Measurements from ENCODE around the gene PLEKHO1.
"Not testable (repeated sequence)": the region's sequence is repeated elsewhere in the genome, so short reads cannot be mapped to it uniquely, and the experiment has no call there.

Gene PLEKHO1

GRCh38 chr1:150141452-150141851 is 8.3 kb upstream of the PLEKHO1 start:
- Histone ChIP-seq H3K14ac (ENCODE audit: low read length in 2 of 2) (no peak overlapping the region), H3K4ac (ENCODE audit: low read depth in 1 of 2, low read length in 2 of 2) (no peak overlapping the region), H2AFZ (ENCODE audit: low read depth, low read length) (no peak overlapping the region), H2BK120ac (ENCODE audit: low read depth, low read length) (no peak overlapping the region), H2AK5ac (ENCODE audit: low read length, severe bottlenecking) (no peak overlapping the region), H2BK5ac (ENCODE audit: low read depth, low read length, poor library complexity, severe bottlenecking) (no peak overlapping the region), H4K91ac (ENCODE audit: low read length) (no peak overlapping the region), H3K9me3 (ENCODE audit: control insufficient read depth, low read length) (no peaks in the 10 kb centered on the region), H3K23ac (ENCODE audit: low read length in 2 of 2) (no peak overlapping the region), H2BK15ac (ENCODE audit: low read depth, poor library complexity, severe bottlenecking) (no peak overlapping the region), H3K9ac (ENCODE audit: low read length) (no peak overlapping the region), H2BK12ac (ENCODE audit: low read length in 2 of 2) (no peak overlapping the region), H3K4me3 (ENCODE audit: insufficient read depth in 1 of 2, low read depth in 1 of 2, low read length in 2 of 2) (no peak overlapping the region), H3K27ac (ENCODE audit: low read length, poor library complexity, severe bottlenecking) (no peak overlapping the region), H3K4me2 (ENCODE audit: low read length, poor library complexity, severe bottlenecking) (no peak overlapping the region), H3K36me3 (ENCODE audit: control insufficient read depth in 1 of 2, insufficient read depth in 2 of 2, low read depth in 1 of 2, low read length in 2 of 2) (peaks cover 5 to 15% of the 10 kb centered on the region in 2 experiments), H4K8ac (ENCODE audit: low read length) (no peak overlapping the region), H3K27me3 (ENCODE audit: control insufficient read depth in 1 of 2, insufficient read depth in 1 of 2, low read length in 2 of 2) (no peaks in the 10 kb centered on the region), H3K4me1 (ENCODE audit: control insufficient read depth, insufficient read depth, low read depth, low read length) (no peaks in the 10 kb centered on the region), H3K18ac (ENCODE audit: low read depth in 1 of 2, low read length in 2 of 2) (no peak overlapping the region), H3K79me1 (replicated peaks; ENCODE audit: low read length, poor library complexity, severe bottlenecking) (peaks cover 4% of the 10 kb centered on the region)
- no peak for DNase-seq

- H3K27ac ChIP-seq (ENCODE audit: low read length, poor library complexity, severe bottlenecking): no peak overlapping the region
- no peak overlapping the region for H2AFZ ChIP-seq (ENCODE audit: low read depth, low read length)
- no peak overlapping the region for H3K9ac ChIP-seq (ENCODE audit: low read length)
- no peak overlapping the region for H2BK5ac ChIP-seq (ENCODE audit: low read depth, low read length, poor library complexity, severe bottlenecking)
- H2BK12ac ChIP-seq (ENCODE audit: low read length in 2 of 2): no peak overlapping the region
- no peak overlapping the region for H3K4ac ChIP-seq (ENCODE audit: low read depth in 1 of 2, low read length in 2 of 2)
- no peaks in the 10 kb centered on the region for H3K9me3 ChIP-seq (ENCODE audit: control insufficient read depth, low read length)
- no peak overlapping the region for H3K18ac ChIP-seq (ENCODE audit: low read depth in 1 of 2, low read length in 2 of 2)
- no peak overlapping the region for H4K8ac ChIP-seq (ENCODE audit: low read length)
- no peak overlapping the region for H3K23ac ChIP-seq (ENCODE audit: low read length in 2 of 2)
- H3K27me3 ChIP-seq (ENCODE audit: control insufficient read depth in 1 of 2, insufficient read depth in 1 of 2, low read length in 2 of 2): no peaks in the 10 kb centered on the region
- DNase-seq: no peak
- no peak overlapping the region for H4K91ac ChIP-seq (ENCODE audit: low read length)
- no peak overlapping the region for H3K14ac ChIP-seq (ENCODE audit: low read length in 2 of 2)
- no peak overlapping the region for H3K4me2 ChIP-seq (ENCODE audit: low read length, poor library complexity, severe bottlenecking)
- peaks cover 3 to 15% of the 10 kb centered on the region in 2 experiments for H3K36me3 ChIP-seq (ENCODE audit: control insufficient read depth in 1 of 2, insufficient read depth in 2 of 2, low read depth in 1 of 2, low read length in 2 of 2)
- H2BK120ac ChIP-seq (ENCODE audit: low read depth, low read length): no peak overlapping the region
- H3K4me3 ChIP-seq (ENCODE audit: insufficient read depth in 1 of 2, low read depth in 1 of 2, low read length in 2 of 2): no peak overlapping the region
- H3K79me1 ChIP-seq (replicated peaks; ENCODE audit: low read length, poor library complexity, severe bottlenecking): peaks cover 4% of the 10 kb centered on the region
- H2AK5ac ChIP-seq (ENCODE audit: low read length, severe bottlenecking): no peak overlapping the region
- no peak overlapping the region for H2BK15ac ChIP-seq (ENCODE audit: low read depth, poor library complexity, severe bottlenecking)
- no peaks in the 10 kb centered on the region for H3K4me1 ChIP-seq (ENCODE audit: control insufficient read depth, insufficient read depth, low read depth, low read length)
These were observed 7.6 kb upstream of the PLEKHO1 start for GRCh38 chr1:150142083-150142482.

- H3K9ac ChIP-seq (ENCODE audit: low read length): no peak overlapping the region
- no peak overlapping the region for H4K91ac ChIP-seq (ENCODE audit: low read length)
- H3K14ac ChIP-seq (ENCODE audit: low read length in 2 of 2): no peak overlapping the region
- no peaks in the 10 kb centered on the region for H3K27me3 ChIP-seq (ENCODE audit: control insufficient read depth in 1 of 2, insufficient read depth in 1 of 2, low read length in 2 of 2)
- DNase-seq: no peak
- H2BK15ac ChIP-seq (ENCODE audit: low read depth, poor library complexity, severe bottlenecking): no peak overlapping the region
- WGBS: 100% methylated on average over 4 of the region's 5 CpGs
- H2BK120ac ChIP-seq (ENCODE audit: low read depth, low read length): no peak overlapping the region
- H3K4ac ChIP-seq (ENCODE audit: low read depth in 1 of 2, low read length in 2 of 2): no peak overlapping the region
- no peak overlapping the region for H3K18ac ChIP-seq (ENCODE audit: low read depth in 1 of 2, low read length in 2 of 2)
- no peak overlapping the region for H3K23ac ChIP-seq (ENCODE audit: low read length in 2 of 2)
- no peak overlapping the region for H2AK5ac ChIP-seq (ENCODE audit: low read length, severe bottlenecking)
- H3K4me3 ChIP-seq (ENCODE audit: insufficient read depth in 1 of 2, low read depth in 1 of 2, low read length in 2 of 2): no peak overlapping the region
- no peaks in the 10 kb centered on the region for H3K9me3 ChIP-seq (ENCODE audit: control insufficient read depth, low read length)
- H2BK5ac ChIP-seq (ENCODE audit: low read depth, low read length, poor library complexity, severe bottlenecking): no peak overlapping the region
- H4K8ac ChIP-seq (ENCODE audit: low read length): no peak overlapping the region
- H2BK12ac ChIP-seq (ENCODE audit: low read length in 2 of 2): no peak overlapping the region
- H3K27ac ChIP-seq (ENCODE audit: low read length, poor library complexity, severe bottlenecking): no peak overlapping the region
- H3K79me1 ChIP-seq (replicated peaks; ENCODE audit: low read length, poor library complexity, severe bottlenecking): no peaks in the 10 kb centered on the region
- peaks cover 3 to 7% of the 10 kb centered on the region in 2 experiments for H3K36me3 ChIP-seq (ENCODE audit: control insufficient read depth in 1 of 2, insufficient read depth in 2 of 2, low read depth in 1 of 2, low read length in 2 of 2)
- no peak overlapping the region for H2AFZ ChIP-seq (ENCODE audit: low read depth, low read length)
- H3K4me1 ChIP-seq (ENCODE audit: control insufficient read depth, insufficient read depth, low read depth, low read length): no peaks in the 10 kb centered on the region
- H3K4me2 ChIP-seq (ENCODE audit: low read length, poor library complexity, severe bottlenecking): no peak overlapping the region
These were observed 5.1 kb upstream of the PLEKHO1 start for GRCh38 chr1:150144606-150145005.

- H3K79me1 ChIP-seq (replicated peaks; ENCODE audit: low read length, poor library complexity, severe bottlenecking); H2BK15ac ChIP-seq (ENCODE audit: low read depth, poor library complexity, severe bottlenecking); H3K14ac ChIP-seq (ENCODE audit: low read length in 2 of 2); H4K91ac ChIP-seq (ENCODE audit: low read length); H3K4ac ChIP-seq (ENCODE audit: low read depth in 1 of 2, low read length in 2 of 2); H3K4me3 ChIP-seq (ENCODE audit: insufficient read depth in 1 of 2, low read depth in 1 of 2, low read length in 2 of 2); H2BK12ac ChIP-seq (ENCODE audit: low read length in 2 of 2); H3K4me1 ChIP-seq (ENCODE audit: control insufficient read depth, insufficient read depth, low read depth, low read length); H3K9me3 ChIP-seq (ENCODE audit: control insufficient read depth, low read length); H3K27ac ChIP-seq (ENCODE audit: low read length, poor library complexity, severe bottlenecking); H3K9ac ChIP-seq (ENCODE audit: low read length); H3K23ac ChIP-seq (ENCODE audit: low read length in 2 of 2); H2AK5ac ChIP-seq (ENCODE audit: low read length, severe bottlenecking); H2AFZ ChIP-seq (ENCODE audit: low read depth, low read length); H3K27me3 ChIP-seq (ENCODE audit: control insufficient read depth in 1 of 2, insufficient read depth in 1 of 2, low read length in 2 of 2); H3K36me3 ChIP-seq (ENCODE audit: control insufficient read depth in 1 of 2, insufficient read depth in 2 of 2, low read depth in 1 of 2, low read length in 2 of 2); H3K4me2 ChIP-seq (ENCODE audit: low read length, poor library complexity, severe bottlenecking); H2BK5ac ChIP-seq (ENCODE audit: low read depth, low read length, poor library complexity, severe bottlenecking); DNase-seq; H2BK120ac ChIP-seq (ENCODE audit: low read depth, low read length); H4K8ac ChIP-seq (ENCODE audit: low read length); H3K18ac ChIP-seq (ENCODE audit: low read depth in 1 of 2, low read length in 2 of 2): not testable (repeated sequence)
- WGBS: 92% methylated on average over 4 of the region's 5 CpGs
These were observed 3.7 kb upstream of the PLEKHO1 start for GRCh38 chr1:150146016-150146415.

All from mesenchymal stem cell (in vitro differentiated cells and primary cell).